Stomach (tissue), 4 donors: ENCODE measurements around the gene GNG4.

Source experiments
- CTCF ChIP-seq, 7 experiments: fragments of 450-650 bp in 4 of 7; fragments of 200-600 bp in 3 of 7; sonication (generic) in 3 of 7; IDR thresholded peaks; one replicate each; pipeline ENCODE4 v1.5.1; 2016 to 2019; ENCODE audit warnings: antibody characterized with exemption in 7 of 7, control low read depth in 2 of 7, mild to moderate bottlenecking in 1 of 7
- POLR2A ChIP-seq, 4 donors: fragments of 450-650 bp; IDR thresholded peaks; one replicate each; pipeline ENCODE4 v1.6.1; 2016; ENCODE audit warnings: antibody characterized with exemption in 4 of 4, control low read depth in 2 of 4, mild to moderate bottlenecking in 1 of 4, moderate library complexity in 1 of 4

- TF ChIP-seq POLR2A (IDR thresholded peaks at IDR 0.05), result no peak
- no peak for TF ChIP-seq CTCF (IDR thresholded peaks at IDR 0.05)
These were observed 36.8 kb downstream of the GNG4 start for GRCh38 chr1:235612761-235613160.
